ENCODE data around the gene MACF1. TPM values are rescaled to one million over a fixed set of nuclear protein-coding genes. Genes with fewer than 3 reads are reported as not detected.

Gene MACF1
- total RNA-seq, 1 donor from 2014 or later = 185 TPM

GRCh38 chr1:39328095-39328494, 123.6 kb downstream of the MACF1 start:
- no peak for DNase-seq (ENCODE audit: low read depth, low spot score)

GRCh38 chr1:39328586-39329121, 124.2 kb downstream of the MACF1 start:
- no peak for DNase-seq (ENCODE audit: low read depth, low spot score)
- Mint-ChIP-seq H3K36me3 (ENCODE audit: low read depth) (peaks cover 11% of the 10 kb centered on the region), H3K9me3 (no peaks in the 10 kb centered on the region), H3K27ac (ENCODE audit: unreplicated experiment) (no peak overlapping the region), H3K4me1 (no peaks in the 10 kb centered on the region), H3K4me3 (no peak overlapping the region), H3K27me3 (ENCODE audit: low read depth) (no peaks in the 10 kb centered on the region)
- TF ChIP-seq CTCF (conservative IDR thresholded peaks at IDR 0.05) = no peak

More at GRCh38 chr1:39328095-39328494, 123.6 kb downstream of the MACF1 start:
- H3K9me3 Mint-ChIP-seq = no peaks in the 10 kb centered on the region
- H3K36me3 Mint-ChIP-seq (ENCODE audit: low read depth) = peaks cover 9% of the 10 kb centered on the region
- TF ChIP-seq CTCF (conservative IDR thresholded peaks at IDR 0.05) = no peak
- no peaks in the 10 kb centered on the region for H3K27me3 Mint-ChIP-seq (ENCODE audit: low read depth)
- no peaks in the 10 kb centered on the region for H3K4me1 Mint-ChIP-seq
- H3K4me3 Mint-ChIP-seq = no peak overlapping the region
- no peak overlapping the region for H3K27ac Mint-ChIP-seq (ENCODE audit: unreplicated experiment)

- H3K4me1 Mint-ChIP-seq = no peaks in the 10 kb centered on the region
- TF ChIP-seq CTCF (conservative IDR thresholded peaks at IDR 0.05) = no peak
- no peaks in the 10 kb centered on the region for H3K9me3 Mint-ChIP-seq
- H3K4me3 Mint-ChIP-seq = no peak overlapping the region
- H3K36me3 Mint-ChIP-seq (ENCODE audit: low read depth) = peaks cover 13% of the 10 kb centered on the region
- peak overlapping the region; percentile 44 for H3K27ac Mint-ChIP-seq (ENCODE audit: unreplicated experiment)
- H3K27me3 Mint-ChIP-seq (ENCODE audit: low read depth) = no peaks in the 10 kb centered on the region
- DNase-seq (ENCODE audit: low read depth, low spot score) = no peak
Measured at GRCh38 chr1:39331647-39332046, 127.2 kb downstream of the MACF1 start.

- Mint-ChIP-seq H3K9me3 (no peaks in the 10 kb centered on the region), H3K27ac (ENCODE audit: unreplicated experiment) (no peak overlapping the region), H3K4me3 (no peak overlapping the region), H3K36me3 (ENCODE audit: low read depth) (peaks cover 10% of the 10 kb centered on the region), H3K4me1 (no peaks in the 10 kb centered on the region), H3K27me3 (ENCODE audit: low read depth) (no peaks in the 10 kb centered on the region)
- DNase-seq (ENCODE audit: low read depth, low spot score) = no peak
- TF ChIP-seq CTCF (conservative IDR thresholded peaks at IDR 0.05) = no peak
Measured at GRCh38 chr1:39332291-39332690, 127.8 kb downstream of the MACF1 start.

- H3K4me1 Mint-ChIP-seq = no peaks in the 10 kb centered on the region
- peaks cover 7% of the 10 kb centered on the region for H3K36me3 Mint-ChIP-seq (ENCODE audit: low read depth)
- no peaks in the 10 kb centered on the region for H3K27me3 Mint-ChIP-seq (ENCODE audit: low read depth)
- no peak overlapping the region for H3K27ac Mint-ChIP-seq (ENCODE audit: unreplicated experiment)
- no peak for TF ChIP-seq CTCF (conservative IDR thresholded peaks at IDR 0.05)
- DNase-seq (ENCODE audit: low read depth, low spot score) = no peak
- no peaks in the 10 kb centered on the region for H3K9me3 Mint-ChIP-seq
- no peak overlapping the region for H3K4me3 Mint-ChIP-seq
Measured at GRCh38 chr1:39332828-39333227, 128.3 kb downstream of the MACF1 start.
